ENCODE measurements around the gene PPOX. TPM values are rescaled to one million over a fixed set of nuclear protein-coding genes. Genes with fewer than 3 reads are reported as not detected.
A peak's percentile ranks its signal among the peaks of the same experiment; 100 is the strongest.

The PPOX gene
- total RNA-seq, 1 donor from 2014 or later: 20.0 TPM

DNA sequence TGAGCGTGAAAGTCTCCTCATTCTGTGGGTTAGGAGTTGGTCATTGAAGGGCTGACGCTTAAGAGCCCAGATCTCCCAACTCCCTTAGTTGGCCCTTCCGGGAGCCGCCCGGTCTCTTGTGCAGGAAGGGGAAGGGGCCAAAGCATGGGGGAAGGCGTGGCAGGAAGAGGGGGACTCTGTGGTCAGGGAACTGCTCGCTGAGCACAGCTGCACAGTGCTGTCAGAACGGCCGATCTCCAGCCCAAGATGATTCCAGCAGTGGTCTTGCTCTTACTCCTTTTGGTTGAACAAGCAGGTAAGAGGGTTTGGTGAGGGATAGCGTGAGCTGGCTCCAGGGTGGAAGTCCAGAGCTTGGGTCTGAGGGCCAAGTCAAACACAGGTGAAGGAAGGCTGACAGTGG lies 48.9 kb downstream of the PPOX start, which contains the start of gene FCER1G:
Gene FCER1G (plus strand): TSS at position 220 of the 400 bp plus-strand sequence. CDS start 27 bp downstream, at position 247.
- H3K9me3 Mint-ChIP-seq (ENCODE audit: unreplicated experiment): no peaks in the 10 kb centered on the region
- H3K9ac ChIP-seq (ENCODE audit: low read length): no peak within 1 kb of the TSS
- H3K36me3 ChIP-seq (ENCODE audit: insufficient read depth, low read length): peaks cover 26% of the 10 kb centered on the region
- H3K27me3 Mint-ChIP-seq (ENCODE audit: low read depth, unreplicated experiment): no peaks in the 10 kb centered on the region
- no peak within 1 kb of the TSS for H3K4me3 Mint-ChIP-seq (ENCODE audit: unreplicated experiment)
- H3K27ac Mint-ChIP-seq (ENCODE audit: unreplicated experiment): no peak within 1 kb of the TSS
- no peak within 1 kb of the TSS for H3K4me3 ChIP-seq (ENCODE audit: insufficient read depth, low read depth, low read length)
- peaks cover 4% of the 10 kb centered on the region for H4K20me1 ChIP-seq (ENCODE audit: insufficient read depth, low read length)
- H3K4me1 Mint-ChIP-seq (ENCODE audit: low read depth, unreplicated experiment): peaks cover 17% of the 10 kb centered on the region
- H2AFZ ChIP-seq (ENCODE audit: low read depth, low read length): no peak within 1 kb of the TSS
- H3K27me3 ChIP-seq (ENCODE audit: insufficient read depth, low read length): no peaks in the 10 kb centered on the region
- H3K9me3 ChIP-seq (ENCODE audit: insufficient read depth, low read depth, low read length): no peaks in the 10 kb centered on the region
- peaks cover 4% of the 10 kb centered on the region for H3K79me2 ChIP-seq (ENCODE audit: insufficient read depth, low read length)
- TF ChIP-seq, protein P1, sequence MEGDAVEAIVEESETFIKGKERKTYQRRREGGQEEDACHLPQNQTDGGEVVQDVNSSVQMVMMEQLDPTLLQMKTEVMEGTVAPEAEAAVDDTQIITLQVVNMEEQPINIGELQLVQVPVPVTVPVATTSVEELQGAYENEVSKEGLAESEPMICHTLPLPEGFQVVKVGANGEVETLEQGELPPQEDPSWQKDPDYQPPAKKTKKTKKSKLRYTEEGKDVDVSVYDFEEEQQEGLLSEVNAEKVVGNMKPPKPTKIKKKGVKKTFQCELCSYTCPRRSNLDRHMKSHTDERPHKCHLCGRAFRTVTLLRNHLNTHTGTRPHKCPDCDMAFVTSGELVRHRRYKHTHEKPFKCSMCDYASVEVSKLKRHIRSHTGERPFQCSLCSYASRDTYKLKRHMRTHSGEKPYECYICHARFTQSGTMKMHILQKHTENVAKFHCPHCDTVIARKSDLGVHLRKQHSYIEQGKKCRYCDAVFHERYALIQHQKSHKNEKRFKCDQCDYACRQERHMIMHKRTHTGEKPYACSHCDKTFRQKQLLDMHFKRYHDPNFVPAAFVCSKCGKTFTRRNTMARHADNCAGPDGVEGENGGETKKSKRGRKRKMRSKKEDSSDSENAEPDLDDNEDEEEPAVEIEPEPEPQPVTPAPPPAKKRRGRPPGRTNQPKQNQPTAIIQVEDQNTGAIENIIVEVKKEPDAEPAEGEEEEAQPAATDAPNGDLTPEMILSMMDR (IDR thresholded peaks at IDR 0.05; ENCODE audit: insufficient read depth, low read depth, low read length): no peak
- no peak for TF ChIP-seq EZH2 (IDR thresholded peaks at IDR 0.05; ENCODE audit: insufficient read depth, low read length)
- no peak within 1 kb of the TSS for H3K4me2 ChIP-seq (ENCODE audit: low read length)
- DNase-seq (ENCODE audit: low read depth) (no peak), FAIRE-seq (no peak)
- no peak within 1 kb of the TSS for H3K27ac ChIP-seq (ENCODE audit: low read depth, low read length)
- H3K4me1 ChIP-seq (ENCODE audit: insufficient read depth, low read length): peaks cover 14% of the 10 kb centered on the region
- peaks cover 29% of the 10 kb centered on the region for H3K36me3 Mint-ChIP-seq (ENCODE audit: low read depth, unreplicated experiment)

DNA sequence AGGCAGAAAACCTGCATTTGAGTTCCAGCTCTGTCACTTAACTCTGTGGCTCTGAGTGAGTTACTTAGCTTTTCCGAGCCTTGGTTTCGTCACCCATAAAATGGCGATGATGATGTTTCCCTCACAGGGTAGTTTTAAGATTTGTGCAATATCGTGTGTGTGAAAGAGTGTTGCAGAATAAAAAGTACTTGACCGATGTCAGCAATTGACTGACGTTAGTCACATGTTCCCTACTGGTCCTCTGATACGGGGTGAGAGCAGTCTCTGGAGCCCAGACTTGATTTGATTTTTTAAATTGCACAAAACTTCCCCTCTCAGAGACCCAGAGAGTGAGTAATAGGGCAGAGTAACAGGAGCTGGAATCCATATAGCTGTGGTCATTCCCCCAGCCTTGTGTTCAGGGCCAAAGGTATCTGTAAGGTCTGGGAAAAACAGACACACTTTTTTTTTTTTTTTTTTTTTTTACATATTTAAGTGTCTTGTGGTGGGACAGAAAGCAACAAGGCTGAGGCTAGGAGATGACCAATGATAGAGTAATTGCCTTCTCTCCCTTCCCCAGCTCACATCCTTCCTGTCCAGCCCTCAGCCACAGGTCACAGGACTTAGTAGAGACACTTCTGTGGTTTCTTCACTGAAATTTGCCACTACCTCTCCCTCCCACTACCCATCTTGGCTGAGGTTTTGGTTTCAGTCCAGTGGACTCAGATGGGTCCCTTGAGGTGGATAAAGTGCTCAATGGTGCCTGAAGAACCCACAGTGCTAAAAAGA lies 50.9 kb downstream of the PPOX start:
- peaks cover 15% of the 10 kb centered on the region for H3K4me1 Mint-ChIP-seq (ENCODE audit: low read depth, unreplicated experiment)
- H3K27ac Mint-ChIP-seq (ENCODE audit: unreplicated experiment): peak overlapping the region; percentile 96
- Histone ChIP-seq H3K9ac (ENCODE audit: low read length) (peak overlapping the region; percentile 48), H3K36me3 (ENCODE audit: insufficient read depth, low read length) (peaks cover 18% of the 10 kb centered on the region), H4K20me1 (ENCODE audit: insufficient read depth, low read length) (no peaks in the 10 kb centered on the region), H2AFZ (ENCODE audit: low read depth, low read length) (no peak overlapping the region), H3K4me3 (ENCODE audit: insufficient read depth, low read depth, low read length) (no peak overlapping the region), H3K27ac (ENCODE audit: low read depth, low read length) (peak overlapping the region; percentile 48), H3K79me2 (ENCODE audit: insufficient read depth, low read length) (no peaks in the 10 kb centered on the region), H3K4me1 (ENCODE audit: insufficient read depth, low read length) (peaks cover 14% of the 10 kb centered on the region), H3K9me3 (ENCODE audit: insufficient read depth, low read depth, low read length) (no peaks in the 10 kb centered on the region), H3K27me3 (ENCODE audit: insufficient read depth, low read length) (no peaks in the 10 kb centered on the region), H3K4me2 (ENCODE audit: low read length) (peak overlapping the region; percentile 52)
- H3K9me3 Mint-ChIP-seq (ENCODE audit: unreplicated experiment): no peaks in the 10 kb centered on the region
- peaks cover 19% of the 10 kb centered on the region for H3K36me3 Mint-ChIP-seq (ENCODE audit: low read depth, unreplicated experiment)
- no peak overlapping the region for H3K4me3 Mint-ChIP-seq (ENCODE audit: unreplicated experiment)
- TF ChIP-seq EZH2 (IDR thresholded peaks at IDR 0.05; ENCODE audit: insufficient read depth, low read length): no peak
- TF ChIP-seq, protein P1 (IDR thresholded peaks at IDR 0.05; ENCODE audit: insufficient read depth, low read depth, low read length): no peak
- H3K27me3 Mint-ChIP-seq (ENCODE audit: low read depth, unreplicated experiment): peaks cover 3% of the 10 kb centered on the region
- DNase-seq (ENCODE audit: low read depth) (peak; percentile 75), FAIRE-seq (no peak)

DNA sequence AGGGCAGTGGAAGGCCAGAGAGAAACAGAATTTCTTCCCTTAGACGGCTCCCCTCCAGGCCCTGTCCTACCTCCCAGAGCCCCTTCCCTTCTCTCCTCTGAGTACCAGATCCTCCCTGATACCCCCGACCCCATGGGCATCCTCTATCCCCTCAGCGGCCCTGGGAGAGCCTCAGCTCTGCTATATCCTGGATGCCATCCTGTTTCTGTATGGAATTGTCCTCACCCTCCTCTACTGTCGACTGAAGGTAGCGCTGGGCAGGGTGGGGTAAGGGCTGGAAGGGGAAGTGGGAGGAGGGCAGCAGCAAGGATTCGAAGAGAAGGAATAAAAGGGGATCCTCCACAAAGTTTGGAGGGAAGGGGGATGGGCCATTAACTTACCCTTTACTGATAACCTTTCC lies 51.6 kb downstream of the PPOX start:
- H3K9ac ChIP-seq (ENCODE audit: low read length): peak overlapping the region; percentile 48
- no peaks in the 10 kb centered on the region for H3K79me2 ChIP-seq (ENCODE audit: insufficient read depth, low read length)
- no peaks in the 10 kb centered on the region for H3K27me3 ChIP-seq (ENCODE audit: insufficient read depth, low read length)
- FAIRE-seq (no peak), DNase-seq (ENCODE audit: low read depth) (no peak)
- H3K9me3 ChIP-seq (ENCODE audit: insufficient read depth, low read depth, low read length): no peaks in the 10 kb centered on the region
- Mint-ChIP-seq H3K4me1 (ENCODE audit: low read depth, unreplicated experiment) (peaks cover 15% of the 10 kb centered on the region), H3K4me3 (ENCODE audit: unreplicated experiment) (no peak overlapping the region), H3K27me3 (ENCODE audit: low read depth, unreplicated experiment) (peaks cover 5% of the 10 kb centered on the region), H3K36me3 (ENCODE audit: low read depth, unreplicated experiment) (peaks cover 17% of the 10 kb centered on the region), H3K9me3 (ENCODE audit: unreplicated experiment) (no peaks in the 10 kb centered on the region), H3K27ac (ENCODE audit: unreplicated experiment) (peak overlapping the region; percentile 77)
- H3K4me2 ChIP-seq (ENCODE audit: low read length): peak overlapping the region; percentile 52
- no peak overlapping the region for H2AFZ ChIP-seq (ENCODE audit: low read depth, low read length)
- H3K4me1 ChIP-seq (ENCODE audit: insufficient read depth, low read length): peaks cover 14% of the 10 kb centered on the region
- H3K4me3 ChIP-seq (ENCODE audit: insufficient read depth, low read depth, low read length): no peak overlapping the region
- H3K27ac ChIP-seq (ENCODE audit: low read depth, low read length): peak overlapping the region; percentile 48
- peaks cover 16% of the 10 kb centered on the region for H3K36me3 ChIP-seq (ENCODE audit: insufficient read depth, low read length)
- H4K20me1 ChIP-seq (ENCODE audit: insufficient read depth, low read length): no peaks in the 10 kb centered on the region
- TF ChIP-seq, protein P1 (IDR thresholded peaks at IDR 0.05; ENCODE audit: insufficient read depth, low read depth, low read length): no peak
- no peak for TF ChIP-seq EZH2 (IDR thresholded peaks at IDR 0.05; ENCODE audit: insufficient read depth, low read length)

Data from astrocyte (in vitro differentiated cells and primary cell).